Left hindlimb (tissue), 1 donor: ENCODE data around the gene CCDC17.

Experiments
- DNase-seq: peaks from one replicate; pipeline ENCODE4 v3.0.0-alpha.2; 2018

The CCDC17 gene

DNA sequence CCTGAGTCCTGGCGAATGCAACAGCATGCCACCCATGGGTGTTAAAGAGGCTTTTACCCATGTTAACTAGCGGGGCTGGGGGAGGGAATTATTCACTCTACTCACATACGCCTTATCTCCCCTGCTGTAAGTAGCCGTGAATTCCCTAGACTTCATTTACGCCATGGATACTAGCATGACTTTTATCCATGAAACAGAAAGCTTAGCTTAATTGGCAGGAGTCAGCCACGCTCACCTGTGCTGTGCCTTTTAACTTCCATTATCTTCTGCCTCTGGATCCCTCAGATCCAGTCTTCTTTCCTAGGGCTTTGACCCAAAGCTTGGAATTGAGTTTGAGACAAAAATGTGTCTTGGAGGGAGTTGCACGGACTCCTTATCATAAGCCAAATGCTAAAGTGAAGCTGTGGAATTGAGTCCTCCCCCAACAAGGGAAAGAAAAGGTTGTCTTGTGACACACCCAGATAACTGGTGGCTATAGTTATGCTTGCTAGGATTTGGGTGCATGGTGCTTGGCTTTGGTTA lies 49.7 kb downstream of the CCDC17 start:
- DNase-seq, result no peak

DNA sequence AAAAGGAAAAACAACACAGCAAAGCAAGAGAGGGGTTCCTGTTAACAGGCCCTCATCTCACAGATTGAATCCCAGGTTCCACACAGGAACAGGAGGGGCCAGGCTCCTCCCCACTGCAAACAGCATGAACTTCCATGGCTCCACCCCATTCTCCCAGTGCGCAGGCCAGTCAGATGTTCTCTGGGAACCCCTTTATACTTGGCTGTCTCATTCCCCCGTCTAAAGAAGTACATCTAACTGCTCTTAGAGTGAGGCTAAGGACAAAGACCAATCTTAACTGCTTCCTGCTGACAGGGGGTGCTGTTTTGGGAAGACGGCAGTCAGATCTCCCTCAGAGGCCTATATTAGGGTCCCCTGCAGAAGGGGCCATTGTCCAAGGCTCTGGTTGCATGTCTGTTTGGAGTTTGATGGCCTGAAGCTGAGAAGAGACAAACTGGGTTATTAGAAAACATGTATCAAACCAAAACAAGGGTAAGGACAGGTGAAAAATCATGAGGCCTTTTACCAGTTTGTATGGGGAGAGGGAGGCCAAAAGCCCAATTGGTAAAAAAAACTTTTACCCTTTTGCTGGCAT lies 50.5 kb downstream of the CCDC17 start:
- DNase-seq, result no peak

DNA sequence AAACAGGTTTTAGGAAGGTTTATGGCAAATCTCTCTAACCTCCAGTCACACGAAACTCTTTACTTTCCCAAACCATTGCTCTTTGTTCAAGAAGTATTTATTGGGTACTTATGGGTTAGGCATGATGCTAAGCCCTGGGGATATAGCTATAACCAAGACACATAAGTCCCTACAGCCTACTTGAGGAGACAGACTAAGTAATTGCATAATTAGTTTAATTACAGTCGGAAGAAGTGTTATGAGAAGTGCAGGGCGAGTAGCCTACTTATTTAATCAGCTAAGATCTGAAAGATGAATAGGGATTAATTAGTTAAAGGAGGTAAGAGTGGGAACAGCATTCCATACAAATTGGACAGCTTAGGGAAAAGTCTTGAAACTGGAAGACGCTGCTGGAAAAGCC lies 53.2 kb downstream of the CCDC17 start:
- no peak for DNase-seq
